Activated CD8-positive, alpha-beta T cell treated with anti-CD3 and anti-CD28 coated beads, Interleukin-2, amount 10 ng/mL, durations not matched to agents 7 days and 5 days (primary cell): Measurements from ENCODE around the gene KIF25. TPM values are rescaled to one million over a fixed set of nuclear protein-coding genes. Genes with fewer than 3 reads are reported as not detected.

Experiments used
- ATAC-seq: fragments of 150-1000 bp; cut with Tn5 transposase; one replicate; pipeline ENCODE4 v1.10.0; 2021; ENCODE audit warnings: moderate library complexity
- CTCF ChIA-PET: fragments of 350-600 bp; sonication (Branson Sonifier 250); formaldehyde crosslinking; loops from one replicate; lab custom pipeline; 2021; ENCODE audit warnings: antibody characterized with exemption; lab: Charles Lee
- POLR2A ChIA-PET: fragments of 350-600 bp; sonication (Branson Sonifier 250); formaldehyde crosslinking; loops from one replicate; lab custom pipeline; 2021; ENCODE audit warnings: antibody characterized with exemption; lab: Charles Lee
- DNase-seq: peaks from one replicate; pipeline ENCODE4 v3.0.0-alpha.2; 2020
- H3K27ac Mint-ChIP-seq: one replicate; pipeline ENCODE4 v1.8.0; 2021; ENCODE audit warnings: mild to moderate bottlenecking, mixed read lengths
- H3K27me3 Mint-ChIP-seq: one replicate; pipeline ENCODE4 v1.8.0; 2021; ENCODE audit warnings: low read depth, mixed read lengths
- H3K36me3 Mint-ChIP-seq: one replicate; pipeline ENCODE4 v1.8.0; 2021; ENCODE audit warnings: low read depth, mixed read lengths
- H3K4me1 Mint-ChIP-seq: one replicate; pipeline ENCODE4 v1.8.0; 2021; ENCODE audit warnings: low read depth, mixed read lengths
- H3K4me3 Mint-ChIP-seq: one replicate; pipeline ENCODE4 v1.8.0; 2021; ENCODE audit warnings: mild to moderate bottlenecking, mixed read lengths
- H3K9me3 Mint-ChIP-seq: one replicate; pipeline ENCODE4 v1.8.0; 2022; ENCODE audit warnings: mixed read lengths; ENCODE audit not compliant: insufficient read depth
- total RNA-seq, 2 experiments: library from RNA; stranded (reverse); gene quantifications; one replicate each; pipeline ENCODE4 v1.2.3, GENCODE V29; 2021

The KIF25 gene
- total RNA-seq, 2 experiments from 2014 or later = not detected

- no peak overlapping the region for H3K4me3 Mint-ChIP-seq
- peaks cover 3% of the 10 kb centered on the region for H3K9me3 Mint-ChIP-seq
- H3K4me1 Mint-ChIP-seq = no peaks in the 10 kb centered on the region
- no peak for ATAC-seq
- H3K27ac Mint-ChIP-seq = no peak overlapping the region
- CTCF ChIA-PET = no interaction called here
- POLR2A ChIA-PET = no interaction called here
- no peaks in the 10 kb centered on the region for H3K27me3 Mint-ChIP-seq
- DNase-seq = no peak
- no peaks in the 10 kb centered on the region for H3K36me3 Mint-ChIP-seq
Observed at GRCh38 chr6:168045141-168045691, 47.7 kb downstream of the KIF25 start.

DNA sequence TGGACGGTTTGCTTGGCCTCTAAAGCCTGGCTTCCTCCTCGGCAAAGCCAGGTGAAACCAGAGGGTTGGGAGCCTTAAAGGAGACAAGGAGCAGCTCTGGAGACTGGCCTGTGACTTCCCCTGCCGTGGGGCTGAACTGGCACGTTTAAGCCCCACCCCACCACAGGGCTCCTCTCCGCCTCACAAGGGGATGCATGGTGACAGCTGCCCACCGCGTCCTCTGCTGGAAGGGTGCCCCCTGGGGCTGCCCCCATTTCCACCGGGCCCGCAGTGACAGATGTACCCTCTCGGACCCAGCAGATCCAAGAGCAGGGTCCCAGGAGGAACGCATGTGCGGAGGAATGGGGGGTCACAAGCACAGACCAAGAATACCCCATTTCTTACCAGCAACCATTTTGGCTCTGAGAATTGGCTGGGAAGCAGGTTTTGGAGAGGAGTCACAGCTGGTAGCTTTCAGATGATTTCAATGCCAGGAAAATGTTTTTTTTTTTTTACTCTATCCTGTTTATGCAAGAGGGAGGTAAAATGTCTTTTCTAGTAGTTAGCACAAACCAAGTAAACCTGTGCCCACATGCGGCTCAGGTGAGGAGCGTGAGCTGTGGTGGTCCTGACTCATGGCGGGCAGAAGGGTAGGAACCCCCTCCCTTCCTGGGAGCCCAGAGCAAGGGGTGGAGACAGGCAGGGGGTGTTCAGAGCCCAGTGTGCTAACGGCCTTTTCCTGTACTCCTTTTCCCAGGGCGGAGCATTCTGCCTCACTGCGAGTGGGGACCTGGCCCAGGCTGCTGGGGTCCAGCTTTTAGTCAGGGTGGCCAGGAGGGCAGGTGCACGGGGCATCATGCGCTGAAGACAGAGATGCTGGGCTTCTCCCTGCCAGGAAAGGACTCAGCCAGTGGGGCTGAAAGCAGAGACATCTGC is 48.5 kb downstream of the KIF25 start:
- no peaks in the 10 kb centered on the region for H3K27me3 Mint-ChIP-seq
- CTCF ChIA-PET = no interaction called here
- ATAC-seq = no peak

GRCh38 chr6:168046696-168047095 is 49.2 kb downstream of the KIF25 start:
- H3K36me3 Mint-ChIP-seq = no peaks in the 10 kb centered on the region
- no peak overlapping the region for H3K4me3 Mint-ChIP-seq
- no peaks in the 10 kb centered on the region for H3K9me3 Mint-ChIP-seq
- no peaks in the 10 kb centered on the region for H3K4me1 Mint-ChIP-seq
- ChIA-PET POLR2A (no interaction called here), CTCF (no interaction called here)
- no peak for DNase-seq
- H3K27me3 Mint-ChIP-seq = no peaks in the 10 kb centered on the region
- ATAC-seq = no peak
- no peak overlapping the region for H3K27ac Mint-ChIP-seq

More for the DNA sequence above, 48.5 kb downstream of the KIF25 start:
- H3K9me3 Mint-ChIP-seq = no peaks in the 10 kb centered on the region
- H3K27ac Mint-ChIP-seq = no peak overlapping the region
- H3K4me1 Mint-ChIP-seq = no peaks in the 10 kb centered on the region
- POLR2A ChIA-PET = no interaction called here
- H3K36me3 Mint-ChIP-seq = no peaks in the 10 kb centered on the region
- no peak for DNase-seq
- H3K4me3 Mint-ChIP-seq = no peak overlapping the region

GRCh38 chr6:168047841-168048723 is 50.6 kb downstream of the KIF25 start:
- ATAC-seq (no peak), DNase-seq (no peak)
- H3K4me3 Mint-ChIP-seq = no peak overlapping the region
- H3K36me3 Mint-ChIP-seq = no peaks in the 10 kb centered on the region
- POLR2A ChIA-PET = no interaction called here
- CTCF ChIA-PET = no interaction called here
- no peaks in the 10 kb centered on the region for H3K4me1 Mint-ChIP-seq
- H3K27me3 Mint-ChIP-seq = no peaks in the 10 kb centered on the region
- H3K27ac Mint-ChIP-seq = no peak overlapping the region
- H3K9me3 Mint-ChIP-seq = no peaks in the 10 kb centered on the region

- ChIA-PET POLR2A (no interaction called here), CTCF (no interaction called here)
Observed at GRCh38 chr6:168048724-168049025, 51.2 kb downstream of the KIF25 start.

DNA sequence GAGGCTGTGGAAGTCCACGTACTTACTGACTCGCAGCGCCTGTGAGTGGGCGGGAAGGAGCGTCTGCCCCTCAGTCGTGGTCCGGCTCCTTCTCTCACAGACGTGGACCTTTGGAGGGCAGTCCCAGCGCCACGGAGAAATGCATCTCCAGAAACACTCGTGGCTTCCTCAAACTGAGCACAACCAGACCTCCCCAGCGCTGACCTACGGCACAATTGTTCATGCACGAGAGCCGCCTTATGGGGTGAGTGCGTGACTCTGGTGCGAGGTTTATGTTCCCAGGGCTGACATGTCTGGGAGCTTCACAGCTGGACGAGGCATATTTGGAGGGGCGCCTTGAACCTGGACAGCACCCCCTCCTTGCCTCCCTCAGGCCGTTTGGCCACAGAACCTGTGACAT is 51.8 kb downstream of the KIF25 start:
- Mint-ChIP-seq H3K9me3 (no peaks in the 10 kb centered on the region), H3K4me1 (no peaks in the 10 kb centered on the region), H3K27me3 (no peaks in the 10 kb centered on the region), H3K36me3 (no peaks in the 10 kb centered on the region), H3K4me3 (no peak overlapping the region), H3K27ac (no peak overlapping the region)
- ATAC-seq (no peak), DNase-seq (no peak)
- CTCF ChIA-PET = no interaction called here
- POLR2A ChIA-PET = no interaction called here

More at GRCh38 chr6:168048724-168049025, 51.2 kb downstream of the KIF25 start:
- Mint-ChIP-seq H3K9me3 (no peaks in the 10 kb centered on the region), H3K27ac (no peak overlapping the region), H3K27me3 (no peaks in the 10 kb centered on the region), H3K4me3 (no peak overlapping the region), H3K4me1 (no peaks in the 10 kb centered on the region), H3K36me3 (no peaks in the 10 kb centered on the region)
- no peak for ATAC-seq
- no peak for DNase-seq

- no peaks in the 10 kb centered on the region for H3K27me3 Mint-ChIP-seq
- no peak overlapping the region for H3K27ac Mint-ChIP-seq
- H3K36me3 Mint-ChIP-seq = no peaks in the 10 kb centered on the region
- no peak for ATAC-seq
- no peaks in the 10 kb centered on the region for H3K4me1 Mint-ChIP-seq
- POLR2A ChIA-PET = no interaction called here
- H3K9me3 Mint-ChIP-seq = no peaks in the 10 kb centered on the region
- DNase-seq = no peak
- H3K4me3 Mint-ChIP-seq = no peak overlapping the region
- CTCF ChIA-PET = no interaction called here
Observed at GRCh38 chr6:168049706-168050224, 52.3 kb downstream of the KIF25 start.

- no peak for DNase-seq
- Mint-ChIP-seq H3K36me3 (no peaks in the 10 kb centered on the region), H3K4me3 (no peak overlapping the region), H3K9me3 (no peaks in the 10 kb centered on the region), H3K4me1 (no peaks in the 10 kb centered on the region), H3K27me3 (no peaks in the 10 kb centered on the region), H3K27ac (no peak overlapping the region)
- POLR2A ChIA-PET = no interaction called here
- CTCF ChIA-PET = no interaction called here
- no peak for ATAC-seq
Observed at GRCh38 chr6:168050225-168050880, 52.9 kb downstream of the KIF25 start.

DNA sequence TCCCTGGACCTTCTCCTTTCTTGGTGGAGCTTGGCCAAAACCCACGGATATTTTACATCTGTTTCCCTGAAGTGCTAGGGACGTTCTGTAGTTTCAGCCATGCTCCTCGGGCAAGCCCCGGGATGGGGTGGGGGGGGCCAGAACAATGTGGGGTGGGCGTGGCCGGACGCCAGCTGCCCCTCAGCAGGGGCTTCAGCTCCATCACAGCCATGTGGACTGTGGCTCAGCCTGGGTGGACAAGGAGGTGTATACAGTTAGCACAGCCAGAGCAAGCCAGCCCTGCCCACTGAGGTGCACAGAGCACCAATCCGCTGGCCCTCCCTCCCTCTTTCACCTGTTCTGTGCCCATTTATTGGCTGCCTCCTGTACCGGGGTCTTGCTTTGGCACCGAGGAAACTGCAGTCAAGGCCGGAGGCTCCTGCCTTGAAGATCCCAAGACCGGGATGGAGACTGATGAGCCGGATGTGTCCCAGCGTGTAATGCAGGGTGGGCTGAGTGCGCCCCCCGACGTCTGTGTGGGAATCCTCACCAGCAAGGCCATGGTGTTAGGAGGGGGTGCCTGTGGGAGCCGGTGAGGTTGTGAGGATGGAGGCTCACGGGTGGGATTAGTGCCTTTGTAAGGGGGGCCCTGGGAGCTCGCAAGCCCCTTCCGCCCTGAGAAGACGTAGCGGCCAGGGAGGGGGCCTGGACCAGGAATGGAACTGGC is 53.6 kb downstream of the KIF25 start:
- no peak overlapping the region for H3K27ac Mint-ChIP-seq

GRCh38 chr6:168051648-168052047 is 54.2 kb downstream of the KIF25 start:
- no peak overlapping the region for H3K27ac Mint-ChIP-seq
- H3K36me3 Mint-ChIP-seq = no peaks in the 10 kb centered on the region
- DNase-seq = no peak
- H3K9me3 Mint-ChIP-seq = no peaks in the 10 kb centered on the region
- H3K4me1 Mint-ChIP-seq = no peaks in the 10 kb centered on the region
- no peak overlapping the region for H3K4me3 Mint-ChIP-seq
- no peak for ATAC-seq
- ChIA-PET POLR2A (no interaction called here), CTCF (no interaction called here)
- H3K27me3 Mint-ChIP-seq = no peaks in the 10 kb centered on the region

More for the DNA sequence above, 53.6 kb downstream of the KIF25 start:
- Mint-ChIP-seq H3K4me1 (no peaks in the 10 kb centered on the region), H3K27me3 (no peaks in the 10 kb centered on the region), H3K36me3 (no peaks in the 10 kb centered on the region), H3K9me3 (no peaks in the 10 kb centered on the region), H3K4me3 (no peak overlapping the region)
- ChIA-PET CTCF (no interaction called here), POLR2A (no interaction called here)
- no peak for DNase-seq
- ATAC-seq = no peak

DNA sequence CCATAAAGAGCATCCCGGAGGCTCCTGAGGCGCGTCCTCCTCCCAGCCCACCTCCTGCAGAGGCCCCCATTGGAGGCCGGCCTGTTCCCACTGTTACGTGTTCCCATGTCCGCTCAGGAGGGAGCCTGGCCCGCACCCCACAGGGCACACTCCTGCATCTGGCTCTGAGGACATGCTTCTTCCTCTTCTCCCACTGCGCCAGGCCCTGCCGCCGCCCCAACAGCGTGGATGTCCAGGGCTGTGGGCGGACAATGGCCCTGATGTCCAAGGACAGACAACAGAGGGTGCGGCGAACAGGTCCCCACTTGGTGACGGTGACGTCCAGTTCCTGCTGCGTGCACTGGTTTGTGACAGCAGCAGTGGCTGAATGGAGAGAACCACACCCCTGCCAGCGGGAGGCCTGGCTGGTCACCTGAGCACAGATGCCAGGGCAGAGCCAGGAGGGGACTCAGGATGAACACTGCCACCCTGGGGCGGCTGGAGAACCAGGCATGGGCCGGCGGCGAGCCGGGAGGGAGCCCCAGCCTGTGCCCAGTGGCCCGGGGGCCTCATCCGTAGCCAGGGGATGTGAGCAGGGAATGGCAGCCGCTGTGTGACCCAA is 54.9 kb downstream of the KIF25 start:
- DNase-seq (no peak), ATAC-seq (no peak)
- H3K9me3 Mint-ChIP-seq = no peaks in the 10 kb centered on the region
- no peaks in the 10 kb centered on the region for H3K27me3 Mint-ChIP-seq
- no peak overlapping the region for H3K27ac Mint-ChIP-seq
- H3K4me1 Mint-ChIP-seq = no peaks in the 10 kb centered on the region
- no peak overlapping the region for H3K4me3 Mint-ChIP-seq
- ChIA-PET CTCF (no interaction called here), POLR2A (no interaction called here)
- H3K36me3 Mint-ChIP-seq = no peaks in the 10 kb centered on the region
